Measurements from ENCODE around the gene PCNX4. TPM values are rescaled to one million over a fixed set of nuclear protein-coding genes. Genes with fewer than 3 reads are reported as not detected.

Gene PCNX4
- total and polyA plus RNA-seq, 4 donors, result 14.3 to 104 (median 34.3) TPM

DNA sequence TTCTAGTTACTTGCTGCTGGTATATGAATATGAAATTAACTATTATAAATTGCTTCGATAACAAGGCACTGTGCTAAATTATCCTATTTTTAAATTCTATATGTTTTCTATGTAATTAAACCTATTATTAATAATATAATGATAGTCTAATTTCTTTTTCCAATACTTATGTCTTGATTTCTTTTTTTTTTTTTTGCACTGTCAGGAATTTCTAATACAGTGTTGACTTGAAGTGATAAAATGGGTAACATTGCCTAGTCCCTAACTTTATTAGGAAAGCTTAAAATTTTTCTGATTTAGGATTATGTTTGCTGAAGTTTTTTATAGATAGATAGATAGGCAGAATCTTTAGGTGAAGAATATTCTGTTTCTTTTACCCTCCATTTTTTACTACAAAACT, 87.1 kb downstream of the PCNX4 start:
- TF ChIP-seq, protein P1, sequence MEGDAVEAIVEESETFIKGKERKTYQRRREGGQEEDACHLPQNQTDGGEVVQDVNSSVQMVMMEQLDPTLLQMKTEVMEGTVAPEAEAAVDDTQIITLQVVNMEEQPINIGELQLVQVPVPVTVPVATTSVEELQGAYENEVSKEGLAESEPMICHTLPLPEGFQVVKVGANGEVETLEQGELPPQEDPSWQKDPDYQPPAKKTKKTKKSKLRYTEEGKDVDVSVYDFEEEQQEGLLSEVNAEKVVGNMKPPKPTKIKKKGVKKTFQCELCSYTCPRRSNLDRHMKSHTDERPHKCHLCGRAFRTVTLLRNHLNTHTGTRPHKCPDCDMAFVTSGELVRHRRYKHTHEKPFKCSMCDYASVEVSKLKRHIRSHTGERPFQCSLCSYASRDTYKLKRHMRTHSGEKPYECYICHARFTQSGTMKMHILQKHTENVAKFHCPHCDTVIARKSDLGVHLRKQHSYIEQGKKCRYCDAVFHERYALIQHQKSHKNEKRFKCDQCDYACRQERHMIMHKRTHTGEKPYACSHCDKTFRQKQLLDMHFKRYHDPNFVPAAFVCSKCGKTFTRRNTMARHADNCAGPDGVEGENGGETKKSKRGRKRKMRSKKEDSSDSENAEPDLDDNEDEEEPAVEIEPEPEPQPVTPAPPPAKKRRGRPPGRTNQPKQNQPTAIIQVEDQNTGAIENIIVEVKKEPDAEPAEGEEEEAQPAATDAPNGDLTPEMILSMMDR (IDR thresholded peaks at IDR 0.05; ENCODE audit: control extremely low read depth, extremely low read depth), result no peak
- H3K4me3 ChIP-seq, result no peak overlapping the region
- ATAC-seq (ENCODE audit: insufficient read depth, low FRiP score) (no peak), DNase-seq (no peak)
- H3K27ac ChIP-seq (ENCODE audit: low read depth in 1 of 2, low read length in 1 of 2), result no peak overlapping the region
- H3K4me1 ChIP-seq (ENCODE audit: control insufficient read depth in 5 of 5, insufficient read depth in 5 of 5, low read length in 5 of 5), result peaks cover 0 to 5% (median 0%) of the 10 kb centered on the region in 5 donors
- no peaks in the 10 kb centered on the region for H3K27me3 ChIP-seq (ENCODE audit: control insufficient read depth in 3 of 3, insufficient read depth in 3 of 3, low read length in 2 of 3)
- WGBS, 2 donors, result 96 to 100% methylated on average over 1 of the region's 1 CpG
- no peak overlapping the region for H3K9ac ChIP-seq (ENCODE audit: insufficient read depth in 1 of 2, low read length in 2 of 2)
- no peaks in the 10 kb centered on the region for H3K36me3 ChIP-seq (ENCODE audit: control insufficient read depth in 4 of 4, insufficient read depth in 4 of 4, low read length in 4 of 4)
- H3K9me3 ChIP-seq (ENCODE audit: control insufficient read depth in 4 of 4, insufficient read depth in 3 of 4, low read length in 3 of 4), result no peaks in the 10 kb centered on the region

GRCh38 chr14:60179431-60179869, 87.7 kb downstream of the PCNX4 start:
- Histone ChIP-seq H3K4me3 (no peak overlapping the region), H3K27me3 (ENCODE audit: control insufficient read depth in 3 of 3, insufficient read depth in 3 of 3, low read length in 2 of 3) (no peaks in the 10 kb centered on the region), H3K4me1 (ENCODE audit: control insufficient read depth in 5 of 5, insufficient read depth in 5 of 5, low read length in 5 of 5) (peaks cover 0 to 6% (median 0%) of the 10 kb centered on the region in 5 donors), H3K9ac (ENCODE audit: insufficient read depth in 1 of 2, low read length in 2 of 2) (no peak overlapping the region), H3K9me3 (ENCODE audit: control insufficient read depth in 4 of 4, insufficient read depth in 3 of 4, low read length in 3 of 4) (no peaks in the 10 kb centered on the region), H3K36me3 (ENCODE audit: control insufficient read depth in 4 of 4, insufficient read depth in 4 of 4, low read length in 4 of 4) (no peaks in the 10 kb centered on the region), H3K27ac (ENCODE audit: low read depth in 1 of 2, low read length in 1 of 2) (no peak overlapping the region)
- 88 to 89% methylated on average over 3 of the region's 3 CpGs for WGBS, 2 donors
- no peak for ATAC-seq (ENCODE audit: insufficient read depth, low FRiP score)
- TF ChIP-seq, protein P1 (IDR thresholded peaks at IDR 0.05; ENCODE audit: control extremely low read depth, extremely low read depth), result no peak
- no peak for DNase-seq

DNA sequence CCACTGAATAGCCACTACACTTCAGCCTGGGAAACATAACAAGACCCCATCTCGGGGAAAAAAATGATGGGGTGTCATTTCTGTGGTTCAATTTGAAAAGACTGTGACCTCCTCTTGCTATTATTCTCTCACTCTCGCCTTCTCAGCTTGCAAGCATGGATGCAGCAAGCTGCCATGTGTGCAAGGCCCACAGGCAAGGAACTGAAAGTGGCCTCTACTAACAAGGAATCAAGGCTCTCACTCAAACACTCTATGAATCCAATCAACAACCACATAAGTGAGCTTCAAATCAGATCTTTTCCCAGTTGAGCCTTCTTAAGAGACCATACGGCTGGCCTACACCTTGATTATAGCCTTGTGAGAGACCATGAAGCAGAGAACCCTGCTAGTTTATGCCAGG, 91.4 kb downstream of the PCNX4 start:
- peaks cover 0 to 6% (median 0%) of the 10 kb centered on the region in 5 donors for H3K4me1 ChIP-seq (ENCODE audit: control insufficient read depth in 5 of 5, insufficient read depth in 5 of 5, low read length in 5 of 5)
- H3K27me3 ChIP-seq (ENCODE audit: control insufficient read depth in 3 of 3, insufficient read depth in 3 of 3, low read length in 2 of 3), result no peaks in the 10 kb centered on the region
- H3K36me3 ChIP-seq (ENCODE audit: control insufficient read depth in 4 of 4, insufficient read depth in 4 of 4, low read length in 4 of 4), result no peaks in the 10 kb centered on the region
- DNase-seq, result no peak
- no peak overlapping the region for H3K9ac ChIP-seq (ENCODE audit: insufficient read depth in 1 of 2, low read length in 2 of 2)
- 91 to 94% methylated on average over 3 of the region's 3 CpGs for WGBS, 2 donors
- no peak overlapping the region for H3K27ac ChIP-seq (ENCODE audit: low read depth in 1 of 2, low read length in 1 of 2)
- TF ChIP-seq, protein P1 (IDR thresholded peaks at IDR 0.05; ENCODE audit: control extremely low read depth, extremely low read depth), result no peak
- no peak overlapping the region for H3K4me3 ChIP-seq
- no peak for ATAC-seq (ENCODE audit: insufficient read depth, low FRiP score)
- H3K9me3 ChIP-seq (ENCODE audit: control insufficient read depth in 4 of 4, insufficient read depth in 3 of 4, low read length in 3 of 4), result no peaks in the 10 kb centered on the region

GRCh38 chr14:60183741-60184140, 92.0 kb downstream of the PCNX4 start:
- TF ChIP-seq, protein P1 (IDR thresholded peaks at IDR 0.05; ENCODE audit: control extremely low read depth, extremely low read depth), result no peak
- Histone ChIP-seq H3K27me3 (ENCODE audit: control insufficient read depth in 3 of 3, insufficient read depth in 3 of 3, low read length in 2 of 3) (no peaks in the 10 kb centered on the region), H3K9ac (ENCODE audit: insufficient read depth in 1 of 2, low read length in 2 of 2) (peak overlapping the region in 1 of 2 donors; percentile 85), H3K4me1 (ENCODE audit: control insufficient read depth in 5 of 5, insufficient read depth in 5 of 5, low read length in 5 of 5) (peaks cover 0 to 6% (median 0%) of the 10 kb centered on the region in 5 donors), H3K9me3 (ENCODE audit: control insufficient read depth in 4 of 4, insufficient read depth in 3 of 4, low read length in 3 of 4) (no peaks in the 10 kb centered on the region), H3K36me3 (ENCODE audit: control insufficient read depth in 4 of 4, insufficient read depth in 4 of 4, low read length in 4 of 4) (no peaks in the 10 kb centered on the region), H3K27ac (ENCODE audit: low read depth in 1 of 2, low read length in 1 of 2) (no peak overlapping the region), H3K4me3 (no peak overlapping the region)
- no peak for ATAC-seq (ENCODE audit: insufficient read depth, low FRiP score)
- WGBS, 2 donors, result 31 to 34% methylated on average over 1 of the region's 1 CpG
- DNase-seq, result peak in 1 of 3 donors; percentile 47

Data from lung (tissue), 12 donors.